HG03571 (cell line): ENCODE results near the gene DENND6B.

Experiments
- ATAC-seq: cut with Tn5 transposase; IDR thresholded peaks from one replicate; pipeline ENCODE4 v1.9.1; 2021; ENCODE audit not compliant: unreplicated experiment

Gene DENND6B

DNA sequence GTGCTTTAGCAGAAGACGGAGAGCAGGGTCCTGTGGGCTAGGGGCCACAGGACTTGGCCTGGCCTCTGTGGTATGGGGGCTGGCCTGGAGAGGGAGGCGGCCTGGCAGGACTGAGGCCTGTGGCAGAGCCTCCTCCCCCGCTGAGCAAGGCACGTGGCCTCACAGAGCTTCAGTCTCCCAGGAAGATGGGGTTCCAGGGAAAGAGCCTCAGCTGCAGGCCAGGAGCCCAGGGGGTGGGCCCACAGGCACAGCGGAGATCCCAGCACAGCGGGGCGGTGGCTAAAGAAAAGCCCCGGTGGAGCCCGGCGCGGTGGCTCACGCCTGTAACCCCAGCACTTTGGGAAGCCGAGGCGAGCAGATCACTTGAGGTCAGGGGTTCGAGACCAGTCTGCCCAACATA, 67.5 kb downstream of the DENND6B start:
- ATAC-seq: no peak
